Mammary epithelial cell (primary cell): ENCODE results near the gene FAM47E.

Experiments used
- EZH2 ChIP-seq: IDR thresholded peaks from 2 replicates; pipeline ENCODE4 v1.6.1; 2012; ENCODE audit warnings: low read length, inconsistent platforms, borderline replicate concordance
- TF ChIP-seq, protein P1 (sequence below), 2 donors: IDR thresholded peaks in 1 of 2; conservative IDR thresholded peaks in 1 of 2; 2 replicates each; pipeline ENCODE4 v1.5.1; 2011 to 2012; ENCODE audit warnings: inconsistent platforms in 2 of 2, low read length in 2 of 2, mild to moderate bottlenecking in 2 of 2, control low read depth in 1 of 2, low read depth in 1 of 2; ENCODE audit not compliant: insufficient read depth in 1 of 2; ENCODE audit errors: extremely low read depth in 1 of 2

DNA sequence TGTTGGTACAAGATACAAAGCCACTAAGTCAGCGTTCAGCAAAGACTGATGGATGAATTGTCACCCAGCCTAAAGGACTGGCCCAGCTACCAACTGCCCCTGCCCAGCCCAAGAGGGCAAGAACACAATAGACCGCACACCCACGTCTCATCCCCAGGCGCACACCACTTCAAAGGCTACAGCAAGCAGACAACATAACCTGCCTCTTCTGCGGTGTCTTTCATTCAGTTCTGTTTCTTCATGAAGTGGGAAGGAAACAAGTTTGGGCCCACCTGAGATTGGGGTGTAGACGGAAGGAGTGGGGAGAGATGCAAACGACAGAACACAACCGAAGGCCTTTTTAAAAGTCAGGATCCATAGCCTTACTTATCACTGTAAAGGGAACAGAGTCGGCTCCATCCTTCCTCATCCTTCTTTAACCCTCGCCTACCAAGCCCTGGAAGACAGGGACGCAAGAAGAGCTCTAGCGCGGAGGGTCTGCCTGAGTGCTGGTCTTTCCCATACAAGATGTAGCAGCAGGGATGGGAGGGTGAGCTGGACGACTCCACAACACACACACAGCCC is 38.6 kb upstream of the FAM47E start:
- TF ChIP-seq, protein P1, sequence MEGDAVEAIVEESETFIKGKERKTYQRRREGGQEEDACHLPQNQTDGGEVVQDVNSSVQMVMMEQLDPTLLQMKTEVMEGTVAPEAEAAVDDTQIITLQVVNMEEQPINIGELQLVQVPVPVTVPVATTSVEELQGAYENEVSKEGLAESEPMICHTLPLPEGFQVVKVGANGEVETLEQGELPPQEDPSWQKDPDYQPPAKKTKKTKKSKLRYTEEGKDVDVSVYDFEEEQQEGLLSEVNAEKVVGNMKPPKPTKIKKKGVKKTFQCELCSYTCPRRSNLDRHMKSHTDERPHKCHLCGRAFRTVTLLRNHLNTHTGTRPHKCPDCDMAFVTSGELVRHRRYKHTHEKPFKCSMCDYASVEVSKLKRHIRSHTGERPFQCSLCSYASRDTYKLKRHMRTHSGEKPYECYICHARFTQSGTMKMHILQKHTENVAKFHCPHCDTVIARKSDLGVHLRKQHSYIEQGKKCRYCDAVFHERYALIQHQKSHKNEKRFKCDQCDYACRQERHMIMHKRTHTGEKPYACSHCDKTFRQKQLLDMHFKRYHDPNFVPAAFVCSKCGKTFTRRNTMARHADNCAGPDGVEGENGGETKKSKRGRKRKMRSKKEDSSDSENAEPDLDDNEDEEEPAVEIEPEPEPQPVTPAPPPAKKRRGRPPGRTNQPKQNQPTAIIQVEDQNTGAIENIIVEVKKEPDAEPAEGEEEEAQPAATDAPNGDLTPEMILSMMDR (conservative IDR thresholded peaks at IDR 0.05 in 1 of 2, IDR thresholded peaks at IDR 0.05 in 1 of 2; ENCODE audit: extremely low read depth in 1 of 2, insufficient read depth in 1 of 2, low read depth in 1 of 2, low read length in 2 of 2), result no peak
- TF ChIP-seq EZH2, result no peak
